CD4-positive, alpha-beta T cell treated with Interleukin-4 for 1 hour (primary cell): ENCODE data around the gene TEX11.

Experiments used
- DNase-seq, 2 donors: peaks; one replicate each; pipeline ENCODE4 v3.0.0-alpha.2; 2020 to 2022

TEX11 gene

GRCh38 chrX:70485466-70485865 lies 423.0 kb downstream of the TEX11 start:
- no peak for DNase-seq

GRCh38 chrX:70482300-70482699 lies 426.2 kb downstream of the TEX11 start:
- DNase-seq = no peak

- DNase-seq = no peak
Observed at GRCh38 chrX:70481471-70482270, 426.8 kb downstream of the TEX11 start.

- DNase-seq = no peak
Observed at GRCh38 chrX:70480660-70481018, 427.9 kb downstream of the TEX11 start.

DNA sequence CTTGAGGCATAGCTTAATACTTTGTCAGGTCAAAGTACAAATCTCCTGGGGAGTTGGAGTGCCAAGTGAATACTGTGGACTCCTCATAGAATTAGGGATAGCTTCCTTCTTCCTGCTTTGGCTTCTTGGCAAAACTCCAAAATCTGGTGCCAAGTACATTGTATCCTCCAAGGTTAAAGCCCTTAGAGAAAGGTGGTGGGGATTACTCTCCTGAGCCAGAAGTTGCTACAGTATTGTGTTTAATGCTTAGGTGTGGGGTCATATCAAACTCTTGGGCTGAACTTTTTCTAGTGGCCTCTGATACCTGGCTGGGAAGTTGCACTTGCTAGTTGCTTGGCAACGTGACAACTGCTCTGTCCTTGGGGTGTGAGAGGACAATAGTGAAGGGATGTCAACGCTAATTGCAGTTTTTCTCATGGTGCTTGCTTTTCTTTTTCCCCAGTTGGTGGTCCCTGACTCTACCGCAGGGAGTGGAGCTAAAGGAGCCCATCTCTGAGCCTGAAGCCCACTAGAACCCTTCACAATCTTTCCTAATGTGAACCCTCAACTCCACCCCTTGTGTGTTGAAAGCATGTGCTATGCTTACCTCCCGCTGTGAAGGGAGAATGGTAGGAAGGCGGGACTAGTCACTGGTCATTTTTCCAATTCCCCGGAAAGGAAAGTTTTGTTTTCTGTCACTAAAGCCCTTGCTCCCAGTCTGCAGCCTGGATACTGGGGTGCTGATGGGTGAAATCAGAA lies 428.4 kb downstream of the TEX11 start:
- no peak for DNase-seq

GRCh38 chrX:70479247-70479921 lies 429.1 kb downstream of the TEX11 start:
- DNase-seq = no peak
